Mesenchymal stem cell (in vitro differentiated cells and primary cell): ENCODE data around the gene SMC4. TPM values are rescaled to one million over a fixed set of nuclear protein-coding genes. Genes with fewer than 3 reads are reported as not detected.

ENCODE experiments used
- DNase-seq: peaks from one replicate; pipeline ENCODE4 v3.0.0-alpha.2; 2013
- H2AFZ ChIP-seq: one replicate; pipeline ENCODE4 v1.6.1; 2013; ENCODE audit warnings: low read depth, mild to moderate bottlenecking, control low read depth, inconsistent platforms, low read length, moderate library complexity
- H2AK5ac ChIP-seq: 2 replicates; pipeline ENCODE4 v1.6.1; 2013; ENCODE audit warnings: low read length, moderate library complexity, mild to moderate bottlenecking, inconsistent platforms; ENCODE audit not compliant: severe bottlenecking
- H2BK120ac ChIP-seq: one replicate; pipeline ENCODE4 v1.6.1; 2013; ENCODE audit warnings: low read depth, mild to moderate bottlenecking, inconsistent platforms, low read length, moderate library complexity
- H2BK12ac ChIP-seq, 2 experiments: one replicate each; pipeline ENCODE4 v1.6.1; 2013; ENCODE audit warnings: inconsistent platforms in 2 of 2, low read length in 2 of 2, mild to moderate bottlenecking in 2 of 2, moderate library complexity in 2 of 2, control low read depth in 1 of 2
- H2BK15ac ChIP-seq: one replicate; pipeline ENCODE4 v1.6.1; 2013; ENCODE audit warnings: mild to moderate bottlenecking, low read depth, inconsistent platforms; ENCODE audit not compliant: poor library complexity, severe bottlenecking
- H2BK5ac ChIP-seq: 2 replicates; pipeline ENCODE4 v1.6.1; 2013; ENCODE audit warnings: low read depth, mild to moderate bottlenecking, low read length, control low read depth, inconsistent platforms; ENCODE audit not compliant: poor library complexity, severe bottlenecking
- H3K14ac ChIP-seq, 2 experiments: one replicate each; pipeline ENCODE4 v1.6.1; 2013; ENCODE audit warnings: inconsistent platforms in 2 of 2, low read length in 2 of 2, control low read depth in 1 of 2, mild to moderate bottlenecking in 1 of 2, moderate library complexity in 1 of 2
- H3K18ac ChIP-seq, 2 experiments: one replicate each; pipeline ENCODE4 v1.6.1; 2013; ENCODE audit warnings: inconsistent platforms in 2 of 2, low read length in 2 of 2, control low read depth in 1 of 2, low read depth in 1 of 2, mild to moderate bottlenecking in 1 of 2
- H3K23ac ChIP-seq, 2 experiments: one replicate each; pipeline ENCODE4 v1.6.1; 2013; ENCODE audit warnings: inconsistent platforms in 2 of 2, low read length in 2 of 2, mild to moderate bottlenecking in 2 of 2, moderate library complexity in 2 of 2, control low read depth in 1 of 2
- H3K27ac ChIP-seq: 2 replicates; pipeline ENCODE4 v1.5.1; 2013; ENCODE audit warnings: mild to moderate bottlenecking, moderate library complexity, low read length, control low read depth, inconsistent platforms; ENCODE audit not compliant: poor library complexity, severe bottlenecking
- H3K27me3 ChIP-seq, 2 experiments: 2 replicates each; pipeline versions ENCODE4 v1.6.1 to v1.7.0; 2013; ENCODE audit warnings: low read length in 2 of 2, mild to moderate bottlenecking in 2 of 2, moderate library complexity in 2 of 2, control low read depth in 1 of 2, inconsistent platforms in 1 of 2; ENCODE audit not compliant: control insufficient read depth in 1 of 2, insufficient read depth in 1 of 2
- H3K36me3 ChIP-seq, 2 experiments: 2 replicates each; pipeline versions ENCODE4 v1.6.1 to v1.7.0; 2013; ENCODE audit warnings: low read length in 2 of 2, control low read depth in 1 of 2, inconsistent platforms in 1 of 2, low read depth in 1 of 2, mild to moderate bottlenecking in 1 of 2; ENCODE audit not compliant: insufficient read depth in 2 of 2, control insufficient read depth in 1 of 2
- H3K4ac ChIP-seq, 2 experiments: one replicate each; pipeline ENCODE4 v1.6.1; 2013; ENCODE audit warnings: inconsistent platforms in 2 of 2, low read length in 2 of 2, mild to moderate bottlenecking in 2 of 2, moderate library complexity in 2 of 2, control low read depth in 1 of 2, low read depth in 1 of 2
- H3K4me1 ChIP-seq: 2 replicates; pipeline ENCODE4 v1.6.1; 2013; ENCODE audit warnings: low read depth, low read length, control low read depth; ENCODE audit not compliant: control insufficient read depth, insufficient read depth
- H3K4me2 ChIP-seq: 2 replicates; pipeline ENCODE4 v1.6.1; 2013; ENCODE audit warnings: low read length, mild to moderate bottlenecking, inconsistent platforms; ENCODE audit not compliant: poor library complexity, severe bottlenecking
- H3K4me3 ChIP-seq, 2 experiments: 2 replicates each; pipeline versions ENCODE4 v1.5.1 to v1.7.0; 2013; ENCODE audit warnings: low read length in 2 of 2, mild to moderate bottlenecking in 2 of 2, control low read depth in 1 of 2, low read depth in 1 of 2; ENCODE audit not compliant: insufficient read depth in 1 of 2
- H3K79me1 ChIP-seq: replicated peaks from 2 replicates; pipeline ENCODE4 v1.6.1; 2013; ENCODE audit warnings: mild to moderate bottlenecking, control low read depth, low read length, inconsistent platforms; ENCODE audit not compliant: poor library complexity, severe bottlenecking
- H3K9ac ChIP-seq: 2 replicates; pipeline ENCODE4 v1.7.0; 2013; ENCODE audit warnings: mild to moderate bottlenecking, low read length, moderate library complexity
- H3K9me3 ChIP-seq: 2 replicates; pipeline ENCODE4 v1.7.0; 2013; ENCODE audit warnings: mild to moderate bottlenecking, low read length; ENCODE audit not compliant: control insufficient read depth
- H4K8ac ChIP-seq: one replicate; pipeline ENCODE4 v1.6.1; 2013; ENCODE audit warnings: inconsistent platforms, mild to moderate bottlenecking, low read length, moderate library complexity
- H4K91ac ChIP-seq: one replicate; pipeline ENCODE4 v1.6.1; 2013; ENCODE audit warnings: mild to moderate bottlenecking, low read length, inconsistent platforms
- WGBS: methylation state at CpG from one replicate; pipeline ENCODE4 v1.1.7; 2013; ENCODE audit warnings: mixed read lengths; 5-methylcytosine and 5-hydroxymethylcytosine counted together
- small RNA-seq: library from polyadenylated mRNA; stranded (forward); fragments of <200 nt; extraction: miRNeasy Mini kit (QIAGEN cat#:217004); gene quantifications from one replicate; pipeline ENCODE3, GENCODE V24; 2013; ENCODE audit warnings: low read depth

Gene SMC4

DNA sequence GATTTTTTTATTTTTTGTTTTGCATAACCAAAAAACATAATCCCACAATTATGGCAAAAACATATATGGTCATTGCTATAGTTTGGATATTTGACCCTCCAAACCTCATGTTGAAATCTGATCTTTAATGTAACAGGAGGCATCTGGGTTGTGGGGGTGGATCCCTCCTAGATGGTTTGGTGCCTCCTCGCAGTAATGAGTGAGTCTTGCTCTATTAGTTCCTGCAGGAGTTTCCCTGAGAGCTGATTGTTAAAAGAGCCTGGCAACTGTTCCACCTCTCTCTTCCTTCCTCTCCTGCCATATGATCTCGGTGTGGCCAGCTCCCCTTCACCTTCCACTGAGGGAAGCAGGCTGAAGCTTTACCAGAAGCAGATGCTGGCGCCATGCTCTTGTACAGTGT lies 83.3 kb downstream of the SMC4 start:
- Histone ChIP-seq H3K27me3 (no peaks in the 10 kb centered on the region), H2AK5ac (no peak overlapping the region), H3K23ac (no peak overlapping the region), H3K79me1 (no peaks in the 10 kb centered on the region), H3K4ac (no peak overlapping the region), H3K27ac (no peak overlapping the region), H3K18ac (no peak overlapping the region), H4K8ac (no peak overlapping the region), H2BK120ac (no peak overlapping the region), H2BK15ac (no peak overlapping the region), H3K4me3 (no peak overlapping the region), H2BK12ac (no peak overlapping the region), H4K91ac (no peak overlapping the region), H3K14ac (no peak overlapping the region), H3K9me3 (no peaks in the 10 kb centered on the region), H3K36me3 (no peaks in the 10 kb centered on the region), H3K4me2 (no peak overlapping the region), H3K4me1 (peaks cover 4% of the 10 kb centered on the region), H2AFZ (no peak overlapping the region), H3K9ac (no peak overlapping the region), H2BK5ac (no peak overlapping the region)
- no peak for DNase-seq
- WGBS, result 98% methylated on average over 3 of the region's 3 CpGs

Small RNAs within 50 kb of the gene (small RNA-seq; reads per million reads assigned to genes)
- 1,033 reads per million, percentile 97 among the genes with 10 or more reads in this experiment for gene MIR15B
- 142 reads per million, percentile 93 among the genes with 10 or more reads in this experiment for gene MIR16-2
- gene RNU7-136P, result not detected
